Large intestine (tissue), 3 donors: Measurements from ENCODE around the gene TMEM131L. TPM values are rescaled to one million over a fixed set of nuclear protein-coding genes. Genes with fewer than 3 reads are reported as not detected.
"Not testable (repeated sequence)": the region's sequence is repeated elsewhere in the genome, so short reads cannot be mapped to it uniquely, and the experiment has no call there.

Experiments used
- DNase-seq, 2 donors: peaks; one replicate each; pipeline versions ENCODE4 v3.0.0 to v3.0.0-alpha.2; 2013
- H3K27ac ChIP-seq: one replicate; pipeline ENCODE4 v1.5.1; 2013; ENCODE audit warnings: low read length
- H3K27me3 ChIP-seq: 2 replicates; pipeline ENCODE4 v1.6.1; 2013; ENCODE audit warnings: low read length; ENCODE audit not compliant: control insufficient read depth, insufficient read depth
- H3K36me3 ChIP-seq: 2 replicates; pipeline ENCODE4 v1.6.1; 2013; ENCODE audit warnings: low read length; ENCODE audit not compliant: control insufficient read depth, insufficient read depth
- H3K4me1 ChIP-seq: one replicate; pipeline ENCODE4 v1.6.1; 2013; ENCODE audit warnings: low read length; ENCODE audit not compliant: control insufficient read depth, insufficient read depth
- H3K4me3 ChIP-seq: one replicate; pipeline ENCODE4 v1.5.1; 2013; ENCODE audit warnings: low read length
- H3K9me3 ChIP-seq: one replicate; pipeline ENCODE4 v1.6.1; 2013; ENCODE audit warnings: mild to moderate bottlenecking, low read depth, low read length, moderate library complexity; ENCODE audit not compliant: control insufficient read depth
- WGBS: methylation state at CpG from one replicate; pipeline ENCODE4 v1.1.5; 2013; ENCODE audit warnings: low lambda C conversion rate; ENCODE audit not compliant: insufficient coverage; 5-methylcytosine and 5-hydroxymethylcytosine counted together
- polyA plus RNA-seq: library from polyadenylated mRNA; unstranded; fragments of 120-200 nt; gene quantifications from one replicate; pipeline ENCODE4 v1.2.1, GENCODE V29; 2013

TMEM131L gene
- polyA plus RNA-seq, 1 donor: 10.8 TPM

DNA sequence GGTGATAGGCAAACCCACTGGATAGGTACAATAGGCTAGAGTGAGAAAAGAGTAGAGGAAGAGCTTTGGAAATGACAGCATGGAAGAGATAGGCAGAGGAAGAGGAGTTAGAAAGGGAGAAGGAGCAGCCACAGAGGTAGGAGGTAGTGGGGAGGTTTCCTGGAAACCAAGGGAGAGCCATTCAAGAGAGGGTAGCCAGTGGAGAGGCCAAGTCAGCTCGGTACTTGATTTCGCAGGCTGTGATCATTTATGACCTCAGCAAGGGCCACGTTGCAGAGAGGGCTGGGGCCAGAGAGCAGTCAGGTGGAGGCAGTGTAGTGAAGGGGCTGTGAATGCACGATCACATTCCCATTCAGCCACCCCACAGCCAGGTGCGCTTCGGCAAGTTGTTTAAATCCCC is 76.0 kb downstream of the TMEM131L start:
- Histone ChIP-seq H3K36me3 (no peaks in the 10 kb centered on the region), H3K27ac (no peak overlapping the region), H3K27me3 (no peaks in the 10 kb centered on the region), H3K9me3 (no peaks in the 10 kb centered on the region), H3K4me3 (no peak overlapping the region), H3K4me1 (peaks cover 3% of the 10 kb centered on the region)
- no CpG with 5 or more reads among the region's 6 CpGs for WGBS
- no peak for DNase-seq

DNA sequence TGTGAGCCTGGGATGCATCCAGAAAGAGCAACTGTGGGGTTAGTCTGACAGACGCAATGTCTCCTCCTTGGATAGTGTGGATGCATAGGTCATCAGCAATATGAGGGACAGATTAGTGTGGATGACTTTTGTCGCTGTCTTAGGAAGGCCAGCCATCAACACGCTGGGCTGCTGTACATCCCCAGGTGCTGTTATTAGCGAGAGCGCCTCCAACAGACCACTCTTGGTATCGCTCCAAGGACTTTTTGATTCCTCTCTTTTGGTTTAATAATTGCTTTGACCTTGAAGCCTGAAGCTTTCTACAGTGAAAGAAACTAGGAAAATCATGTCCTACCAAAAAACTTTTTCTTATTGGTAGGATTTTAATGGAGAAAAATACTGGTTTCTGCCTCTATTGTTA is 76.7 kb downstream of the TMEM131L start:
- WGBS: no CpG with 5 or more reads among the region's 6 CpGs

DNA sequence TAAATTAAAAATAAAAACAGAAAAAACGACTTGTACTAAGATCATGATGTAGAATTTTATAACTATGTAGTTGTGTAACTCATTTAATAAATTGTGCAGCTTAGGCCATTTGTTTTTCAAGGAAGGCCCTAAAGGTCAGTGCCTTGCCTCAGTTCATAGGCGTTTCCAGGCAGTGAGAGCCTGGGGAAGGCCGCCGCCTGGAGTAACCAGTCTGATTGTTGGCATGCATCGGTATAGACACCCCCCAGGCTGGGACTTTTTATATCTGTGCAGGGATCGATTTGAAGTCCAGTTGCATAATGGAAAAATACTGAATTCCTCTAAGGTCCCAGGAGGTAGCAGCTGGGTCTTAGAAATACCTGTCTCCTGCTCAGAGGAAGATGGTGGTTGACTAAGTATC is 77.2 kb downstream of the TMEM131L start:
- H3K9me3 ChIP-seq: no peaks in the 10 kb centered on the region
- WGBS: 100% methylated on average over 1 of the region's 6 CpGs
- H3K27me3 ChIP-seq: no peaks in the 10 kb centered on the region
- no peaks in the 10 kb centered on the region for H3K36me3 ChIP-seq
- H3K4me3 ChIP-seq: no peak overlapping the region
- H3K27ac ChIP-seq: no peak overlapping the region
- peaks cover 3% of the 10 kb centered on the region for H3K4me1 ChIP-seq
- DNase-seq: no peak

More for the DNA sequence above, 76.7 kb downstream of the TMEM131L start:
- Histone ChIP-seq H3K4me1 (peaks cover 3% of the 10 kb centered on the region), H3K36me3 (no peaks in the 10 kb centered on the region), H3K9me3 (no peaks in the 10 kb centered on the region), H3K4me3 (no peak overlapping the region), H3K27me3 (no peaks in the 10 kb centered on the region), H3K27ac (no peak overlapping the region)
- DNase-seq: no peak

DNA sequence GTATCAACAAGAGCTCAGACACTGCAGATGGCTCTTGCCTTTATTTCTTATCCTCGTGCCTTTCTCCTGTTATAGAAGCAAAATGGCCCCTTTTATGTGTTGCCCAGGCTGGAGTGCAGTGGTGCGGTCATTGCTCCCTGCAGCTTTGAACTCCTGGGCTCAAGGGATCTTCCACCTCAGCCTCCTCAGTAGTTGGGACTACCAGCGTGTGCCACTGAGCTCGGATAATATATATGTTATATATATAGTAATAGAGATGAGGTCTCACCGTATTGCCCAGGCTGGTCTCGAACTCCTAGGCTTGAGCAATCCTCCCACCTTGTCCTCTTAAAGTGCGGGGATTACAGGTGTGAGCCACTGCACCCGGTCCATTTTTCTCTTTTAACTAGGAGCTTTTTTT is 79.7 kb downstream of the TMEM131L start:
- DNase-seq: no peak
- H3K4me3 ChIP-seq: no peak overlapping the region

DNA sequence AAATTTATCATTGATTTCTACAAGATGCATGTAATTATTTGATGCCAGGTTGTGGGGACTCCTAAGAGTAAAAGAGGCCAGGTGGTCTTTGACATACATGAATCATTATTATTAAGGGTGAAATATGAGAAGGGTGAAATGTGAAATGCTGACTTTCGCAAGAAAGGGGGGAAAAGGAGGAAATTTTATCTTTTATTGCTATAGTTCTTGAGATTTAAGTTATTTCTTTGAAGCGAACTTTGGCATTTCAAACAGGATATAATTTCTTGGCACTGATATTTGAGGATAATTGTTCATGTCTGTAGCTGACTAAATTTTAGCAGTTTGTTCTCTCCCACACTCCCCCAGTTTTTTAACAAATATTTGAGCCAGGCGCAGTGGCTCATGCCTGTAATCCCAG is 80.1 kb downstream of the TMEM131L start:
- Histone ChIP-seq H3K27ac (no peak overlapping the region), H3K36me3 (no peaks in the 10 kb centered on the region), H3K27me3 (no peaks in the 10 kb centered on the region), H3K4me1 (no peaks in the 10 kb centered on the region), H3K9me3 (no peaks in the 10 kb centered on the region), H3K4me3 (no peak overlapping the region)
- WGBS: 80% methylated on average over 1 of the region's 3 CpGs
- DNase-seq: no peak

More for the DNA sequence above, 79.7 kb downstream of the TMEM131L start:
- WGBS: 80% methylated on average over 1 of the region's 8 CpGs
- no peak overlapping the region for H3K27ac ChIP-seq
- no peaks in the 10 kb centered on the region for H3K36me3 ChIP-seq
- no peaks in the 10 kb centered on the region for H3K4me1 ChIP-seq
- H3K27me3 ChIP-seq: no peaks in the 10 kb centered on the region
- no peaks in the 10 kb centered on the region for H3K9me3 ChIP-seq

DNA sequence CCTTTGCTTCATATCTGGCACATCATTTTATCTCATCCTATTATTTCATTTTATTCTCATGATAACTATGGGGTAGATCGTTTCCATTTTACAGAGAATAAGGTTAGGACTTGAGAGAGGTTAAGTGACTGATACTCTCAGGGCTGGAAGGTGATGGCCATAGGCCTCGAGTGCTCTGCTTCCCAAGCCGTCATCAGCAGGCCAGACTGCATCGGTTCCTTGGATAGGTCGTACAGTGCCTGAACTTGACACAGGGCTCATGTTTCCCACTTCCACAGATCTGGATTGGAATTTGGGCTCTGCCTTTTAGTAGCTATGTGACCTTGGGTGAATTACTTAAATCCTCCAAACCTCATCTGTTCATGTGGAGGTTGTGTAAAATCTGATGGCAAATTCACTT is 81.4 kb downstream of the TMEM131L start:
- no peaks in the 10 kb centered on the region for H3K36me3 ChIP-seq
- H3K27me3 ChIP-seq: no peaks in the 10 kb centered on the region
- 100% methylated on average over 1 of the region's 5 CpGs for WGBS
- H3K4me3 ChIP-seq: no peak overlapping the region
- no peak overlapping the region for H3K27ac ChIP-seq
- no peaks in the 10 kb centered on the region for H3K9me3 ChIP-seq
- DNase-seq: no peak
- H3K4me1 ChIP-seq: no peaks in the 10 kb centered on the region

DNA sequence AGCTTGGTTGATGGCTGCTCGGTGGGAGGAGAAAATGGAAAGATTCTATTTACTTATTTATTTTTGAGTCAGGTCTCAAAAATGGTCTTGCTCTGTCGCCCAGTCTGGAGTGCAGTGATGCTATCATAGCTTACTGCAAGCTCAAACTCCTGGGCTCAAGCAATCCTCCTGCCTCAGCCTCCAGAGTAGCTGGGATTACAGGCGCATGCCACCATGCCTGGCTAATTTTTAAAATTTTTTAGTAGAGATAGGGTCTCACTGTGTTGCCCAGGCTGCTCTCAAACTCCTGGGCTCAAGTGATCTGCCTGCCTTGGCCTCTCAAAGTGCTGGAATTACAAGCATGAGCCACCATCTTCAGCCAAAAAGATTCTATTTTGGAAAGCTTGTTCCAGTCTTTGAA is 82.7 kb downstream of the TMEM131L start:
- no CpG with 5 or more reads among the region's 3 CpGs for WGBS
- not testable (repeated sequence) for DNase-seq, H3K27ac ChIP-seq, H3K9me3 ChIP-seq, H3K4me1 ChIP-seq, H3K4me3 ChIP-seq, H3K27me3 ChIP-seq, H3K36me3 ChIP-seq

DNA sequence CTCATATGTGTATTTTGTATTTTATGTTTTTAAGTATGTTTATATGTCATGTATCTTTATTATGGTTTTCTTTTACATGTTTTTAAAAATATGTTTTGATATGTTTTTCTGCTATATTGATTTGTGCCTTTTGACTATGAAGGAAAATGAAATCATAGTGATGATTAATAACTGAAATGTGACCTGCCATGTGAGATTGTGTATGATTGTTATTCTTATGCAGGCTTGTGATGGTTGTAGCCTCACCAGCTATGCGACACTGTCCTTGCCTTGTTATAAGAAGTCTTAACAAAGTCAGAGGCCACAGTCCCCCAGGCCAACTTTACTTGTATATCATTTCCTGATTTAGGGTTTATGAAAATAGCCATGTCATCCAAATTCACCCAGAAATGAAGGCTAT is 83.2 kb downstream of the TMEM131L start:
- H3K9me3 ChIP-seq: no peaks in the 10 kb centered on the region
- H3K27me3 ChIP-seq: no peaks in the 10 kb centered on the region
- DNase-seq: no peak
- H3K27ac ChIP-seq: no peak overlapping the region
- no peak overlapping the region for H3K4me3 ChIP-seq
- H3K36me3 ChIP-seq: no peaks in the 10 kb centered on the region
- no peaks in the 10 kb centered on the region for H3K4me1 ChIP-seq
- no CpG with 5 or more reads among the region's 1 CpG for WGBS

DNA sequence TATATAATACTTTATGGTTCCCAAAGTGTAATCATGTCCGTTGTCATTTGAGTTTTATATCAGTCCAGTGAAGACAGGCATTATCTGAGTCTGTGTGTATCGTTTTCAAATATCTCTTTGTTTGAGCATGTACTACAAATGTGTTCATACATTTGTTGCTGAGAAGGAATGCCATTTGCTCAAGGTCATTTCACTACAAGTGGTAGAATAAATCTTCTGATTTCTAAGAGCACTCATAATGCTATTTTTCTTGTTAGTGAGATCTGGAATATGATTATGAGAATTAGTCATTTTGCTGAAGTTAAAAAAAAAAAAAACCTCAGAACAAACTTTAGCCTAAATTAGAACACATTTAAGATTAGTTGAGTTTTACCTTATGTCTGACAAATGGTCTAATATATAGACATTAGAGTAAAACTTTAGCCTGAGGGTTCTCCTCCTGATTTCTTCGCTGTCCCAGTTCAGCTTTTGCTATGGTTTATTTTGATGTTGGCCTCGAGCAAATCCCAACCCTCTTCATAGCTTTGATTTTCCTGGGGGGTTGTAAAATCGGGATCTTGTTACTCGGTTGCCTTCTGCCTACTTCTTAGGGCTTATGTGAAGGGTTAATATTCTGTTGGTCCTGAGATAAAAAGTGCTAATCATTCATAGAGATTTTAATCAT is 87.1 kb downstream of the TMEM131L start:
- no peak overlapping the region for H3K4me3 ChIP-seq
- H3K4me1 ChIP-seq: no peaks in the 10 kb centered on the region
- DNase-seq: no peak
- H3K27ac ChIP-seq: no peak overlapping the region
- no peaks in the 10 kb centered on the region for H3K36me3 ChIP-seq
- no peaks in the 10 kb centered on the region for H3K27me3 ChIP-seq
- H3K9me3 ChIP-seq: no peaks in the 10 kb centered on the region
- whole genome bisulfite sequencing: 100% methylated on average over 1 of the region's 6 CpGs

DNA sequence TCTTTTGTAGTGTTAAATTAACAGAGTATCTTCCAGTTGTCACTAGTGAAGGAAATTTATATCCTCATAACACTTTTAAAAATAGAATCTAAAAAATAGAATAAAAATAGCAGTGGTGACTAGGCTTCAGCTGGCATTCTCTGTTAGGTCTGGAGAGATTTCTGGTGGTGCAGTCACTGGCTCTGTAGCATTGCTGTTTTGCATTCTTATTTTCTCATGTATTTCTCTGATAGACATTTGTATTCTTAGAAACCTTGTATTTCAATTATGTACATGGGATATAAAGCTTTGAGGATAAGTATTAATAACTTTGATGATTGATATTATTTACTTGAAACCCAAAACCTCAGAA is 87.6 kb downstream of the TMEM131L start:
- no peaks in the 10 kb centered on the region for H3K4me1 ChIP-seq
- no peak overlapping the region for H3K27ac ChIP-seq
- H3K36me3 ChIP-seq: no peaks in the 10 kb centered on the region
- no peaks in the 10 kb centered on the region for H3K9me3 ChIP-seq
- DNase-seq: no peak
- H3K4me3 ChIP-seq: no peak overlapping the region
- no peaks in the 10 kb centered on the region for H3K27me3 ChIP-seq

DNA sequence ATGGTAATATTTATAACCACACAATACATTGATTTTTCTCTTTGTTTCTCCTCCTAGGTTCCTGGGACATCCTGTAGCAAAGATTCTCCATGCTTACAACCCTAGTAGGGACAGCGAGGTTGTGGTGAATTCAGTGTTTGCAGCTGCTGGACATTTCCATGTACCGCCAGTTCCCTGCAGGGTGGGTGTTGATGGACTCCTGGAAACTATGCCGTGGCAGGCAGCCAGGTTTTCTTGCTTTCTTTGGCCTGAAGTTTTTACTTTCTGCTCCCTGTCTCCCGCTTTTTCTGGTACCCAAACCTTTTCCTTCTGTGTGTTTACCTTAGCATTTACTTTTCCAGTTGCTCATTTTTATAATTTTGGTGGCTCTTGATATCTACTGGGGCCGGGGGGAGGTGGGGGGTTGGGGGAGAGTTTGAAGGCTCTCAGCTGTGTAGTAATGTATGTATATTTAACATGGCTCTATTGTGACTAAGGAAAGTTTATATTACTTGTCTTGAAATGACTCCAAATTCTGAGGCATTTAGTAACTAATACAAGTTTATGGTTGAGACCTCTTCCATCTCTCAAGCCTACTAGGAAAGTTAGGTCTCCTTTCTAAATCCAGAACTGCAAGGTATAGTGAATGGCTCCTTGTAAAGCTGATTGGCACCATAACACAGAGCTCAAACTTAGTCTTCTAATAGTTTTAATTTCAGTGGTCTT is 89.7 kb downstream of the TMEM131L start:
- H3K4me1 ChIP-seq: no peaks in the 10 kb centered on the region
- peak overlapping the region; percentile 15 for H3K27ac ChIP-seq
- no peaks in the 10 kb centered on the region for H3K36me3 ChIP-seq
- peak in 1 of 2 donors; percentile 27 for DNase-seq
- 50% methylated on average over 2 of the region's 5 CpGs for WGBS
- H3K27me3 ChIP-seq: no peaks in the 10 kb centered on the region
- no peak overlapping the region for H3K4me3 ChIP-seq
- H3K9me3 ChIP-seq: no peaks in the 10 kb centered on the region
